ENCODE results near the gene CTNND2.

CTNND2 gene

GRCh38 chr5:11139217-11139865 lies 764.9 kb downstream of the CTNND2 start:
- POLR2A ChIA-PET = no interaction called here
- TF ChIP-seq, protein P1, sequence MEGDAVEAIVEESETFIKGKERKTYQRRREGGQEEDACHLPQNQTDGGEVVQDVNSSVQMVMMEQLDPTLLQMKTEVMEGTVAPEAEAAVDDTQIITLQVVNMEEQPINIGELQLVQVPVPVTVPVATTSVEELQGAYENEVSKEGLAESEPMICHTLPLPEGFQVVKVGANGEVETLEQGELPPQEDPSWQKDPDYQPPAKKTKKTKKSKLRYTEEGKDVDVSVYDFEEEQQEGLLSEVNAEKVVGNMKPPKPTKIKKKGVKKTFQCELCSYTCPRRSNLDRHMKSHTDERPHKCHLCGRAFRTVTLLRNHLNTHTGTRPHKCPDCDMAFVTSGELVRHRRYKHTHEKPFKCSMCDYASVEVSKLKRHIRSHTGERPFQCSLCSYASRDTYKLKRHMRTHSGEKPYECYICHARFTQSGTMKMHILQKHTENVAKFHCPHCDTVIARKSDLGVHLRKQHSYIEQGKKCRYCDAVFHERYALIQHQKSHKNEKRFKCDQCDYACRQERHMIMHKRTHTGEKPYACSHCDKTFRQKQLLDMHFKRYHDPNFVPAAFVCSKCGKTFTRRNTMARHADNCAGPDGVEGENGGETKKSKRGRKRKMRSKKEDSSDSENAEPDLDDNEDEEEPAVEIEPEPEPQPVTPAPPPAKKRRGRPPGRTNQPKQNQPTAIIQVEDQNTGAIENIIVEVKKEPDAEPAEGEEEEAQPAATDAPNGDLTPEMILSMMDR (IDR thresholded peaks at IDR 0.05; ENCODE audit: insufficient read depth, low read length, missing control alignments) = no peak

GRCh38 chr5:11130131-11130530 lies 774.1 kb downstream of the CTNND2 start:
- no peak overlapping the region for H3K4me3 ChIP-seq (ENCODE audit: low read depth, low read length)
- POLR2A ChIA-PET = interaction anchor here (0.7 kb wide), 1 partner anchor 495 kb away, joined by 5 read pairs; no protein-coding TSS in a partner anchor
- TF ChIP-seq, protein P1 (IDR thresholded peaks at IDR 0.05; ENCODE audit: insufficient read depth, low read length, missing control alignments) = no peak
- CTCF ChIA-PET = no interaction called here
- DNase-seq (ENCODE audit: low read depth, low spot score) = no peak

More at GRCh38 chr5:11139217-11139865, 764.9 kb downstream of the CTNND2 start:
- CTCF ChIA-PET = no interaction called here
- no peak for DNase-seq (ENCODE audit: low read depth, low spot score)
- no peak overlapping the region for H3K4me3 ChIP-seq (ENCODE audit: low read depth, low read length)

DNA sequence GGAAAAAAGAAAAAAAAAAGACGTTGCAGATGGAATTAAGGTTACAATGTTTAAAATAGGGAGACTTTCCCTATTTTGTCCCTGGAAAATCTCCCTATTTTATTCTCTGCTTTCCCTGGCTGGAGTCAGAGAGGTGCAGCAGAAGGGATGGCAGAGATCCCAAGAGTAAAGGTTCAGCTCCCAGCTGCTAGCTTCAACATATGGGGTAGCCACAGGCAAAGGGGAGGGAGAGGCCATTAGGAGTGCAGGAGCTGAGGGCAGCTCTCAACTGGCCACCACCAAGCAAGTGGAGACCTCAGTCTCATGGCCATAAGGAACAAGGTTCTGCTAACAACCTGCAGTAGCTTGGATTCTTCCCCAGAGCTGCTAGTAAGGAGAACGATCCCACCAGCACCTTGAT lies 776.2 kb downstream of the CTNND2 start:
- H3K4me3 ChIP-seq (ENCODE audit: low read depth, low read length) = no peak overlapping the region
- ChIA-PET POLR2A (no interaction called here), CTCF (no interaction called here)
- DNase-seq (ENCODE audit: low read depth, low spot score) = no peak
- TF ChIP-seq, protein P1 (IDR thresholded peaks at IDR 0.05; ENCODE audit: insufficient read depth, low read length, missing control alignments) = no peak

GRCh38 chr5:11126844-11127243 lies 777.4 kb downstream of the CTNND2 start:
- TF ChIP-seq, protein P1 (IDR thresholded peaks at IDR 0.05; ENCODE audit: insufficient read depth, low read length, missing control alignments) = no peak
- ChIA-PET CTCF (no interaction called here), POLR2A (no interaction called here)
- DNase-seq (ENCODE audit: low read depth, low spot score) = no peak
- no peak overlapping the region for H3K4me3 ChIP-seq (ENCODE audit: low read depth, low read length)

DNA sequence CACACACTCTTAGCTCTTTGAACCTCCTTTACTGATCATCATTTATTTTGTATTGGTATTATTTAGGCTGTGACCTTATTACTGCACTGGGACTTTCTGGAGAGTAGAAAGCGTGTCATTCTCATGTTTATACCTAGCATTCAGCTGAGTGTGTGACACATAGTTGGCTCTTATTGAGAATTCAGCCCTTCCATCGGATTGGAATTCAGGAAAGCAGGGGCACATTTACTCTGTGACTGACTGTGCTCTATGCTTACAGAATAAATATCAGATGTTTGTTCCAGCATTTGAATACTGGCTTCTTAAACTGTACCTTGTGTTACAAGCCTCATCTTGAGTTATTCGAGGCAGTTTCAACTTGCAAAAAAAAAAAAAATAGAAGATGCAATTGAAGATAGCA lies 782.4 kb downstream of the CTNND2 start:
- TF ChIP-seq, protein P1 (IDR thresholded peaks at IDR 0.05; ENCODE audit: insufficient read depth, low read length, missing control alignments) = no peak
- DNase-seq (ENCODE audit: low read depth, low spot score) = no peak
- ChIA-PET POLR2A (no interaction called here), CTCF (no interaction called here)
- no peak overlapping the region for H3K4me3 ChIP-seq (ENCODE audit: low read depth, low read length)

- H3K4me3 ChIP-seq (ENCODE audit: low read depth, low read length) = no peak overlapping the region
- no peak for DNase-seq (ENCODE audit: low read depth, low spot score)
- TF ChIP-seq, protein P1 (IDR thresholded peaks at IDR 0.05; ENCODE audit: insufficient read depth, low read length, missing control alignments) = no peak
- ChIA-PET POLR2A (no interaction called here), CTCF (no interaction called here)
Observed at GRCh38 chr5:11110128-11110527, 794.1 kb downstream of the CTNND2 start.
